GM23338 (cell line): ENCODE results near the gene RNF168. TPM values are rescaled to one million over a fixed set of nuclear protein-coding genes. Genes with fewer than 3 reads are reported as not detected.
"Not testable (repeated sequence)": the region's sequence is repeated elsewhere in the genome, so short reads cannot be mapped to it uniquely, and the experiment has no call there.

ENCODE experiments used
- ATAC-seq: fragments of 200-7000 bp; cut with Tn5 transposase; 3 replicates; pipeline ENCODE4 v1.9.1; 2020
- DNase-seq: peaks from one replicate; pipeline ENCODE4 v3.0.0-alpha.2; 2015; ENCODE audit warnings: low spot score
- H2AFZ ChIP-seq: fragments of 200-600 bp; sonication (generic); 2 replicates; pipeline ENCODE4 v1.8.0; 2016; ENCODE audit warnings: antibody characterized with exemption, mild to moderate bottlenecking, moderate library complexity
- H3F3A ChIP-seq: fragments of 200-600 bp; sonication (generic); replicated peaks from 2 replicates; pipeline ENCODE4 v1.8.0; 2017; ENCODE audit warnings: antibody characterized with exemption, mixed run types, low read depth
- H3K27ac ChIP-seq: fragments of 200-600 bp; sonication (generic); 2 replicates; pipeline ENCODE4 v1.6.1; 2016; ENCODE audit warnings: low read depth
- H3K27me3 ChIP-seq: fragments of 200-600 bp; sonication (generic); 2 replicates; pipeline ENCODE4 v1.8.0; 2016; ENCODE audit warnings: mild to moderate bottlenecking, mixed run types, moderate library complexity; ENCODE audit not compliant: insufficient read depth
- H3K36me3 ChIP-seq: fragments of 200-600 bp; sonication (generic); 2 replicates; pipeline ENCODE4 v1.8.0; 2016; ENCODE audit warnings: mild to moderate bottlenecking; ENCODE audit not compliant: insufficient read depth
- H3K4me1 ChIP-seq: fragments of 200-600 bp; sonication (generic); 2 replicates; pipeline ENCODE4 v1.8.0; 2016; ENCODE audit warnings: mild to moderate bottlenecking, moderate library complexity; ENCODE audit not compliant: insufficient read depth
- H3K4me2 ChIP-seq: fragments of 200-600 bp; sonication (generic); 2 replicates; pipeline ENCODE4 v1.7.1; 2017; ENCODE audit warnings: mixed run types
- H3K4me3 ChIP-seq: fragments of 200-600 bp; sonication (generic); 2 replicates; pipeline ENCODE4 v1.6.1; 2016; ENCODE audit warnings: mixed run types
- H3K79me2 ChIP-seq: fragments of 200-600 bp; sonication (generic); replicated peaks from 2 replicates; pipeline ENCODE4 v1.8.0; 2017; ENCODE audit warnings: mild to moderate bottlenecking; ENCODE audit not compliant: insufficient read depth
- H3K9me2 ChIP-seq: fragments of 200-600 bp; sonication (generic); 2 replicates; pipeline ENCODE4 v1.8.0; 2017; ENCODE audit not compliant: insufficient read depth
- H4K20me1 ChIP-seq: fragments of 200-600 bp; sonication (generic); replicated peaks from 2 replicates; pipeline ENCODE4 v1.8.0; 2017; ENCODE audit warnings: mild to moderate bottlenecking; ENCODE audit not compliant: insufficient read depth
- H3K27ac Mint-ChIP-seq: 2 replicates; pipeline ENCODE4 v1.8.0; 2020; ENCODE audit warnings: inconsistent platforms, mild to moderate bottlenecking, moderate library complexity, mixed read lengths
- H3K27me3 Mint-ChIP-seq: 3 replicates; pipeline ENCODE4 v1.8.0; 2022; ENCODE audit warnings: low read depth, mild to moderate bottlenecking, moderate library complexity, mixed read lengths, inconsistent platforms; ENCODE audit not compliant: insufficient read depth, poor library complexity
- H3K36me3 Mint-ChIP-seq: 3 replicates; pipeline ENCODE4 v1.8.0; 2021; ENCODE audit warnings: low read depth, mild to moderate bottlenecking, inconsistent platforms, moderate library complexity, mixed read lengths
- H3K4me1 Mint-ChIP-seq: 3 replicates; pipeline ENCODE4 v1.8.0; 2020; ENCODE audit warnings: mild to moderate bottlenecking, inconsistent platforms, mixed read lengths
- H3K4me3 Mint-ChIP-seq: 3 replicates; pipeline ENCODE4 v1.8.0; 2021; ENCODE audit warnings: moderate library complexity, mild to moderate bottlenecking, inconsistent platforms, mixed read lengths
- H3K9me3 Mint-ChIP-seq: 3 replicates; pipeline ENCODE4 v1.8.0; 2020; ENCODE audit warnings: moderate library complexity, mild to moderate bottlenecking, inconsistent platforms, mixed read lengths
- CREB1 ChIP-seq: fragments of 250-450 bp; sonication (Bioruptor Pico); IDR thresholded peaks from 2 replicates; pipeline ENCODE4 v1.5.0; 2020; ENCODE audit warnings: low read depth, mild to moderate bottlenecking, moderate library complexity
- CTCF ChIP-seq, 2 experiments: fragments of 200-600 bp in 1 of 2; sonication (generic) in 1 of 2; conservative IDR thresholded peaks; 2 replicates each; pipeline versions ENCODE4 v1.5.1 to v1.6.1; 2016 to 2017; ENCODE audit warnings: antibody characterized with exemption in 2 of 2, low read depth in 2 of 2, mild to moderate bottlenecking in 2 of 2, moderate library complexity in 1 of 2
- ETS1 ChIP-seq: IDR thresholded peaks from 2 replicates; pipeline ENCODE4 v1.6.1; 2016; ENCODE audit warnings: antibody characterized with exemption
- EZH2 ChIP-seq: fragments of 200-600 bp; sonication (generic); IDR thresholded peaks from one replicate; pipeline ENCODE4 v1.8.0; 2017; ENCODE audit warnings: antibody characterized with exemption, mild to moderate bottlenecking, low read depth; ENCODE audit not compliant: unreplicated experiment
- EZH2phosphoT487 ChIP-seq: fragments of 200-600 bp; sonication (generic); IDR thresholded peaks from one replicate; pipeline ENCODE4 v1.8.1; 2018; ENCODE audit warnings: antibody characterized with exemption; ENCODE audit not compliant: unreplicated experiment
- JUNB ChIP-seq: IDR thresholded peaks from one replicate; pipeline ENCODE4 v1.6.1; 2016; ENCODE audit warnings: antibody characterized with exemption; ENCODE audit not compliant: unreplicated experiment
- NANOG ChIP-seq: IDR thresholded peaks from 2 replicates; pipeline ENCODE4 v1.6.1; 2016; ENCODE audit warnings: antibody characterized with exemption, borderline replicate concordance
- POLR2AphosphoS5 ChIP-seq: IDR thresholded peaks from 2 replicates; pipeline ENCODE4 v1.6.1; 2016; ENCODE audit warnings: antibody characterized with exemption, low read depth
- REST ChIP-seq: IDR thresholded peaks from one replicate; pipeline ENCODE4 v1.6.1; 2018; ENCODE audit warnings: antibody characterized with exemption; ENCODE audit not compliant: unreplicated experiment
- STAT1 ChIP-seq: IDR thresholded peaks from one replicate; pipeline ENCODE4 v1.6.1; 2016; ENCODE audit warnings: antibody characterized with exemption; ENCODE audit not compliant: unreplicated experiment
- ZNF114 ChIP-seq: fragments of 250-450 bp; sonication (Bioruptor Pico); IDR thresholded peaks from 2 replicates; pipeline ENCODE4 v1.5.0; 2020; ENCODE audit warnings: mild to moderate bottlenecking, moderate library complexity
- ZNF331 ChIP-seq: fragments of 250-450 bp; sonication (Bioruptor Pico); IDR thresholded peaks from 2 replicates; pipeline ENCODE4 v1.5.0; 2020; ENCODE audit warnings: low read depth, mild to moderate bottlenecking, moderate library complexity
- polyA plus RNA-seq: library from polyadenylated mRNA; unstranded; fragments of >200 nt; fragmentation: Nextera tagmentation; extraction: Ambion mirVana; gene quantifications from 2 replicates; pipeline ENCODE4 v1.2.1, GENCODE V29; 2016
- total RNA-seq: library from RNA; depleted of rRNA; stranded (reverse); fragments of >200 nt; shearing (Covaris generic); gene quantifications from 2 replicates; pipeline ENCODE4 v1.2.3, GENCODE V29; 2014

RNF168 gene
- total and polyA plus RNA-seq, 2 experiments from 2014 or later = 33.0 to 53.0 TPM

GRCh38 chr3:196428041-196428440 is 75.5 kb downstream of the RNF168 start (continued):
- TF ChIP-seq ETS1 = no peak
- no peak for TF ChIP-seq NANOG
- TF ChIP-seq STAT1 = no peak
- no peak for TF ChIP-seq ZNF331
- no peak for TF ChIP-seq EZH2
- no peak for TF ChIP-seq JUNB
- no peak for TF ChIP-seq CTCF (conservative IDR thresholded peaks at IDR 0.05; ENCODE audit: low read depth in 2 of 2)
- no peak for TF ChIP-seq CREB1
- no peak for TF ChIP-seq POLR2AphosphoS5
- no peak for TF ChIP-seq ZNF114 (CRISPR knock-in tag)

- Mint-ChIP-seq H3K4me1 (peaks cover 25% of the 10 kb centered on the region), H3K36me3 (peaks cover 12% of the 10 kb centered on the region; the same call in 1 of the 3 replicates)
- not testable (repeated sequence) for H3K4me2 ChIP-seq, H3K9me3 Mint-ChIP-seq, H3K36me3 ChIP-seq, H2AFZ ChIP-seq, H3K4me3 ChIP-seq, H3K27me3 ChIP-seq, H3F3A ChIP-seq, H3K9me2 ChIP-seq, H3K4me3 Mint-ChIP-seq, ATAC-seq, H3K27ac ChIP-seq, H3K4me1 ChIP-seq, H3K27me3 Mint-ChIP-seq, H3K27ac Mint-ChIP-seq
- Histone ChIP-seq H4K20me1 (peaks cover 60% of the 10 kb centered on the region), H3K79me2 (peaks cover 100% of the 10 kb centered on the region)
- peak; percentile 35 for DNase-seq
These were observed 79.1 kb downstream of the RNF168 start for GRCh38 chr3:196424421-196424820.

- H3F3A ChIP-seq = 0 out of 2 replicates have a peak, but pooled peaks cover 2% of the 10 kb centered on the region
- H3K36me3 ChIP-seq = peaks cover 7% of the 10 kb centered on the region; the same call in 1 of the 2 replicates
- Mint-ChIP-seq H3K27ac (peak overlapping the region; percentile 45; the same call in 1 of the 2 replicates), H3K27me3 (peaks cover 2% of the 10 kb centered on the region), H3K4me3 (no peak overlapping the region), H3K4me1 (peaks cover 27% of the 10 kb centered on the region), H3K36me3 (peaks cover 12% of the 10 kb centered on the region; the same call in 1 of the 3 replicates), H3K9me3 (no peaks in the 10 kb centered on the region)
- no peak overlapping the region for H2AFZ ChIP-seq
- peaks cover 65% of the 10 kb centered on the region for H4K20me1 ChIP-seq
- no peak overlapping the region for H3K4me2 ChIP-seq
- peak; percentile 48 for ATAC-seq
- H3K4me3 ChIP-seq = no peak overlapping the region
- no peak overlapping the region for H3K27ac ChIP-seq
- H3K4me1 ChIP-seq = peaks cover 9% of the 10 kb centered on the region
- peaks cover 100% of the 10 kb centered on the region for H3K79me2 ChIP-seq
- no peak for DNase-seq
- no peaks in the 10 kb centered on the region for H3K27me3 ChIP-seq
- H3K9me2 ChIP-seq = no peaks in the 10 kb centered on the region
- no peak for TF ChIP-seq REST
- no peak for TF ChIP-seq JUNB
- TF ChIP-seq CREB1 = no peak
- no peak for TF ChIP-seq NANOG
- TF ChIP-seq ZNF331 = no peak
- no peak for TF ChIP-seq EZH2phosphoT487
- TF ChIP-seq STAT1 = no peak
- no peak for TF ChIP-seq EZH2
- TF ChIP-seq ZNF114 (CRISPR knock-in tag) = no peak
- TF ChIP-seq ETS1 = no peak
- TF ChIP-seq POLR2AphosphoS5 = no peak
These were observed 80.4 kb downstream of the RNF168 start for GRCh38 chr3:196423044-196423781.
